Lung microvascular endothelial cell (primary cell): ENCODE measurements around the gene GCN1. TPM values are rescaled to one million over a fixed set of nuclear protein-coding genes. Genes with fewer than 3 reads are reported as not detected.

Experiments used
- DNase-seq, 2 donors: peaks; one replicate each; pipeline versions ENCODE4 v3.0.0 to v3.0.0-alpha.2; 2010; ENCODE audit warnings: low read depth in 2 of 2
- total RNA-seq: library from RNA; depleted of rRNA; stranded (reverse); fragments of >200 nt; gene quantifications from 2 replicates; pipeline ENCODE4 v1.2.1, GENCODE V29; 2014

GCN1 gene
- total RNA-seq, 1 donor from 2014 or later = 68.5 TPM

DNA sequence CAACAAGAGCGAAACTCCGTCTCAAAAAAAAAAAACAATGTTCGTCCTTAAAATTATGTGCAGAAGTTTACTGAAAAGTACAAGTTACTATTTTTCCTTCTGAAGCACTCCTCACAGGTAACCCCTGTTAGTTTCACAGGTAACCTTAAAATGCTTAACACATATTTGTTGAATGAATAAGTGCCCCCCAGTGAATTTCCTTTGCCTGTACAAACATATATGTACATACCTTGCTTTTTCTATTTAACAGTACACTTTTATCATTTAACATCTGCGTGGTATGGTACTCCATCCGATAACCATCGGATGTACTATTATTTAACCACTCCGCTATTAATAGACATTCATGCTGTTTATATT, 76.6 kb downstream of the GCN1 start:
- no peak for DNase-seq

DNA sequence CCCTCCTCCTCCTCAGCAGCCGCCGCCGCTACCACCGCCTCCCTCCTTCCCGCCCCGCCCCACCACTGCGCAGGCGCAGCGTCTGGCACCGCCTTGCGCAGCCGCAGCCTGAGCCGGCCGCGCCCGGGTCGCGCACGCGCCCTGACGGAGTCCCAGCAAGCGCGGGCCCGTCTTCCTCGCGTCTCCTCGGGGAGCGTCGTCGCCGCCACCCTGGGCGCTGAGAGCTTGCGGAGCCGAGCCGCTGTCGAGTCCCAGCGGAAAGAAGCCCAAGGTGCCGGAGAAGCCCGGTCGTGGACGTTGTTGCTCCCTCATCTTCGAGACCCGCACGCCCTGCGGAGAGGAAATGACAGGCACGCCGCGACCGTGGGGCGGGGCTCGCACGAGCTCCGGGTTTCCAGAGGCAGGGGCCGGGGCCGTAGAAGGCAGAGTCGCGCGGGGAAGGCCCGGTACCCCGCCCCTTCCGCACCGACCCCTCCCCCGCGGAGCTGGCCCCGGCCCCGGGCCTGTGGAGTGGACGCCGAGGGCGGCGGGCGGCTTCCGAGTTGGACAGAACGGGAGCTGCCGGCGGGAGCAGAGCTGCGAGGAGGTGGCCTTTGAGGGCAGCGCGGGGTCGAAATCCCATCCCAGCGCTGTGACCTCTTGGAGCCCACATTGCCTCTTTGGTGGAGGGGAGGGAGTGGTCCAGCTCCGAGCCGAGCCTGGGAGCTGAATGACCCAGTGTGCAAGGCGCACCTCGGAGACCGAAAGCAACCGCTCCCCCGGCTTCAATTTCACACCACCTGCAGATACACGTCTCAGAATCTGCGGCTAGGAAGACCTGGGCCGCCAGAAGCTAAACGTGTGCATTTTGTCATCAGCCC, 77.5 kb downstream of the GCN1 start:
- DNase-seq = peak; percentile 97 to 98

DNA sequence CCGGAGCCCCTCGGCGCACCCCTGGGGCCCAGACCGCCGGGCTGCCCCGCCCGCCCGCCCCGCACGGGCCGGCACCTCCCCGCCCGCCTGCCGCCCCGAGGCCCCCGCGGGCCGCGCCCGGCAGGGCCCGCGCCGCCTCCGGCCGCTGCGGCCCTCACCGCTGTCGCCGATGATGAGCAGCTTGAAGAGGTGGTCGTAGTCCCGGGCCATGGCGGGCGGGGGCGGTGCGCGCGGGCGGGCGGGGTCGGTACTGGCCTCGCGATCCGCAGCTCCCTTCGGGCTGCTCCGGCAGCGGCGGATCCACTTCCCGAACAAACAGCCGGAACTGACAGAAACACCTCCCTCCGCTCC, 78.1 kb downstream of the GCN1 start, which contains the start of gene RAB35:
TSS of gene RAB35 (minus strand) at position 313 of the 351 bp plus-strand sequence. CDS start at position 210, 103 bp downstream.
- DNase-seq = no peak

DNA sequence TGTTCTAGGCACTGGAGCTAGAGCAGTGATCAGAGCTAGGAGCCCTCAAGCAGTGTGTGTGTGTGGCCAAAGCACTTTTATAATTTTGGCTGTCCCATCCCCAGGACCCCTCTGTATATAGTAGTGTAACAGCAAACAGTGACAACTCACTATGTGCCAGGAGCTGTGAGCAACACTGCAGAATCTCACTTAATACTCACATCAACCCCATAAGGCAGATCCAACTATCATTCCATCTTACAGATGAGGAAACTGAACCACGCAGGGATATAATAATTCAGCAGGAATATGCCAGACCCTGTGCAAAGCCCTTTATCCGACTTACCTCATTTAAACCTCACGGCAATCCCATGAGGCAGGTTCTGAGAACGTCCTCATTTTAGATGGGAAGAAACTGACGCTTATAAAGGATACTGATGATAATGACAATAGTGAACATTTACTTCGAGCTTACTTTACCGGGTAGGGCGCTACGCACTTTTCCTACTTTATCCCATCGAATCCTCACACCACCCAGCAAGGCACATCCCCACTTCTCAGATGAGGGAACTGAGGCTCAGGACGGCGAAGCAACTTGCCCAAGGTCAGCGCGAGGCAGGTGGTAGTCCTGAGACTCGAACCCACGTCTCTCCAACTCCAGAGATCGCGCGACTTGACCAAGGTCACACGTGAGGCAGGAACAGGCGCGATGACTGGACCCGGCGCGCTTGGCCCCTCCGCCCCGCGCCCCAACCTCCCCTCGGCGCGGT, 78.6 kb downstream of the GCN1 start:
- DNase-seq = peak; percentile 63 to 70

DNA sequence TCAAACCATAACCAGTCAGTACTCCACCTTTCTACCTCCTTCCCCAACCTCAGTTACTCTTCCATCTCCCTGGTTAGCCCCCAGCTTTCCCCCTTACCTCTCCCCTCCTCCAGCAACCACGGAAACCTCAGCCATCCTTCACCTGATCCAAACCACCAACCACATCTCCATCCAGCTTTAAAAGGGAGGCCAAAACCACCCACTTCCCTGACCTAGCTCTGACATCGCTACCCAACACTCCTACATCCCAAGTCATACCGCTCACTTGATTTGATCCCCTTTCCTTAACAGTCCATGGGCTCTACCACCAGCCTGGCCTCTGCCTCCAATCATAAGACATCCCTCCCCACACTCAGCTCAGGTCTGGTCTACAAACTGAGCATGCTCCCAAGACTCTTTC, 79.4 kb downstream of the GCN1 start:
- DNase-seq = no peak

DNA sequence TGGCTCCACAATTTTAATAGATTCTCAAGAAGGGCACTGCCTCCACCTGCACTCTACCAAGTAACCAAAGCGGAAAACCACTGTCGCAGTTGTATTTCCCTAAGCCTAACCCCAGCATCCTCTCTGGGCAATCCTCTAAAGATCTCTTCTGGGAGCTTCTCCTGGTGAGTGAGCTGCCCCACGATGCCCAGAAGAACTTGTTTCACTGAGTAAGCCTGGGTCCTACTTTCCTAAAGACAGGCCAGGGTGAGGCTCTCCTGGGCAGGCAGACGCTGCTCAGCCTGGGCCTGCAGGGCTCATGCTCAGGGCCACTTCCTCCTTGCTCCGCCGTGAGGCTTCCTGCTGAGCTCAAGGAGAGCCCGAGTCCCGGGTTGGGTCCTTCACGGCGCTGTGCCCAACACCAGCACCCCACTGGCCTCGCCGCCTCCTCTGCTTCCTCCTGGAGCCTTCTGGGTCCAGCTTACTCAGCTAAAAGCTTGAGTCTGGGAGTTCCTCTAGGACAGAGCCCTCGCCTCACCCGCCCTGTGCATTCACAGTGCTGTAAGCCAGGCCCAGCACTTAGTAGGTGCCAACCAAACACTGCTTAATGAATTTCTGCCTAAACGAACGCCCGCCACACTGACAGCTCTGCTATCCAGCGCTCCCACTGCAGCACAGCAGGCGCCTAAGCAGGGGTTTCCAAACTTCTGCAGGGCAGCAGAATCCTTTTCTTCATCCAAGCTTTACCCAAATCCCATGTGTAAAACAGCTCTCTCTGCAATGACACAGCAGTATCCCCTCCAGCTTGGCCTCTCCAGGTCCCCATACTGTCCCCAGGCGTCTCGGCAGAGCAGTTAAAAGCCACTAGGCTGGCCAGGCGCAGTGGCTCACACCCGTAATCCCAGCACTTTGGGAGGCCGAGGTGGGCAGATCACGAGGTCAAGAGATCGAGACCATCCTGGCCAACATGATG, 83.7 kb downstream of the GCN1 start:
- peak in 1 of 2 donors; percentile 53 for DNase-seq

DNA sequence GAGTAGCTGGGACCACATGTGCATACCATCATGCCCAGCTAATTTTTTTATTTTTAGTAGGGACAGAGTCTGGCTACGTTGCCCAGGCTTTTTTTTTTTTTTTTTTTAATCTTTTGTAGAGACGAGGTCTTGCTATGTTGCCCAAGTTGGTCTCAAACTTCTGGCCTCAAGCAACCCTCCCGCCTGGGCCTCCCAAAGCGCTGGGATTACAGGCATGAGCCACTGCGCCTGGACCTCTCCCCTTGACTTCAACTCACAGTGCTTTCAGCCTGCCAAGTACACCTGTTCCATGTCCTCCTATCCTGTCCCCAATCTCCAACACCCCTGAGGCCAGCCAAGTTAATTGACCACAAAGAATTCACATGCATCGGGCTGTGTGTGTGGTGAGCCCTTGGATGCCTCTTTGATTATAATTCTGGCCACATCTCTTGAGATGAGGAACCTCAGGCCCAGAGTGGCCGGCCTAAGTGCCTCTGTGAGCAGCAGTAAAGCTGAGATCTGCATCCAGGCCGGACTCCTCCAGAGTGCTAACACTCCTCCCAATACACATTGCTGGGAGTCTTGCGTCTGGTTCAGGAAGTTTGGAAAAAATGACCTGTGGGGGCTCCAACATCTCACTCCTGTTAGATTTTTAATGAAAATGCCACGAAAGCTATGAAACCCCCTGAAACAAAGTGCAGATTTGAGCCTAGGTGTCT, 84.8 kb downstream of the GCN1 start:
- no peak for DNase-seq

DNA sequence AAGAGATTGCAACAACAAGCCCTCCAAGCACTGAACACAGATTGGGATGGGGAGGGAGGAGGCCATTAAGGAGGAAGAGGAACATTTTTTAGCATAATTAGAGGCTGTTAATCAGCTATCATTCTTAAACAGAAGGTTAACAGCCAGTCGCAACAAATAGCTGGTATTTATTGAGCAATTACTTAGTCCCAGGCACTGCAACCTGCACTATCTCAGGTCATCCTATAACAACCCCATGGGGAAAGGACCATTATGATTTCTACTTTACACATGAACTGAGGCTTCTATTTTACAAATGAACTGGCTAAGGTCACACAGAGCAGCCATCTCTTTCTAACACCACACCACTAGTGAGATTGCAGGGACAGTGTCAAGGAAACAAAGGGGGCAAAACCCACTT, 88.4 kb downstream of the GCN1 start:
- no peak for DNase-seq

DNA sequence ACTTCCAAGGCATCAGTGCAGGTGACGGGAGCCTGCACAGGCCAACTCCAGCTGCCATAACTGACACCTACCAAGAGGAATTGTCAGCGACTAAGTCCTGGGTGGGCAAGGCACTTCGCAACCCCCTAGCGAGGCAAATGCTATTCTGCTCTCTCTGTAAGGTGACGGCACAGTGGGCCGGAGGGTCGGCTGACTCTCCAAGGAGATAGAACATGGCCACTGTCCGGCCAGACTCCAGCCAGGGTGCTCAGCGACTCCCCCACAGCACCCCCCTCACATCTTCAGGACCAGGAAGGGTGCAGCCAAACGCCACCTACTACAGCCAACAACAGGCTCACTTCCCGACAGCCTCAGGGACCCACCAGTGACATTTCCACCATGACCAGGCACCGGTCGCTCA, 91.1 kb downstream of the GCN1 start:
- no peak for DNase-seq

DNA sequence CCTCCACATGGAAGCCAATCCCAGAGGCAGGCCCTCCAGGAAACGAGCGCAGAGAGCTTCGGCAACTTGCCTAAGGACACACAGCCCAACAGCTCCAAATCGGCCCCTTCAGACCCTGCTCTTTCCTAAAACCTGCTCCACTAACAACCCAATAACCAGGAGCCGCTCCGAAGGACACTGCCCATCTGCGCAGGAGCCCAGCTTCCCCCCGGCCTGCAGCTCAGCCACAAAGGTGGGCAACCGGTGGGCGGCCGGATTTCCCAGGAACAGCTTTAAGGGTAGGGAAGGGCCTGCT, 91.5 kb downstream of the GCN1 start:
- no peak for DNase-seq

DNA sequence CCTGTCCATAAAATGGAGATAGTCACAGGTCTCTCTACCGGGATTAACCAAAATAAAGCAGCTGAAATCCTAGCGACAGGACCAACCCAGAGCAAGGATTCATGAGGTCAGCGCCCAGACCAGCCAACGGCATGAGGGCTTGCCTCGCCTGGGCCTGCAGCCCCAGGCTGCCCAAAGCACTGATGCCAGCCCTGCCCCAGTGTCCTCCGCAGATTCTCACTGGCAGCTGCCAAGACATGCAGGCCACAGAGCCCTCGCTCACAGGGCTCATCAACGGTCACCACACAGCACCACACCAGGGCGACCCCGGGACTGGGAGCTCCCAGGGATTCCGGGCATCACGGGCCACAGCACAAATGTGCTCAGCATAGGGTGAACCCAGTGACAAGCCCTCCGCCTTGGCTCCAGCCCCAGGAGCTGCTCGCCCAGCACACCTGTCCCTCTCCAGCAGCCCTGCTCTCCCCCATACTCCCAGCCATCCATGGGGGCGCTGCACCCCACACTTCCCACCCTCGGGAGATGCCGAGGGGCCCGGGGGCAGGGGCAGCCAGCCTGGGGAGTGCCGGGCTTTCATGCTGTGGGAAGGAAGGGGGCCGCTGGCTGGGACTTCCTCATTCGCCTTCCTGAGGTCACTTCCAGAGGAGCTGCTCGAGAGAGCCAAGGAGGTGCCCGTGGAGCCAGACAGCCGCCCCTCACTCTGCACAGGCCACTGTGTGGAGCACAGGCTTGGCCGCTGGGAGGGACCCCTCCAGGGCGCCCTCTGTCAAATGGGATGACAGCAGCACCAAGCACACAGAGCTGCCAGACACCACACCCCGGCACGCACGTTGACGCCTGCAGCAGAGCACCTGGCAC, 92.1 kb downstream of the GCN1 start:
- no peak for DNase-seq

DNA sequence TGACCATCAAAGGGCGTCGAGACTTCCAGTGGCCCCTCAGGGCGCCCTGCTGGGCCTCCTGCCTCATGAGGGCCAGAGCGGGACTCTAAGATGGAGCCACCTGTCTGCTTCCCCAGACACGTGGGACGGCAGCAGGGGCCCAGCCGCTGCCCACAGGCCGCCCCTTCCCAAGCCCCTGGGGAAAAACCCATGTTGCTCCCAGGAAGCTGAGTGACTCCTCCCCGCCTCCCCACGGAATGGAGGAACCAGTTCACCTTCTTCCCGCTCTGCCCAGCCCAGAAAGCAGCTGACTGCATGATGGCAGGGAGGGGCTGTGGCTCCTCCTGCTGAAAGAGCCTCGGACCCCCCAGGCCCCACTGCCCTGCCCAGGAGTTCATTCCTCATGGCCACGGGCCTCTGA, 92.9 kb downstream of the GCN1 start:
- DNase-seq = no peak

DNA sequence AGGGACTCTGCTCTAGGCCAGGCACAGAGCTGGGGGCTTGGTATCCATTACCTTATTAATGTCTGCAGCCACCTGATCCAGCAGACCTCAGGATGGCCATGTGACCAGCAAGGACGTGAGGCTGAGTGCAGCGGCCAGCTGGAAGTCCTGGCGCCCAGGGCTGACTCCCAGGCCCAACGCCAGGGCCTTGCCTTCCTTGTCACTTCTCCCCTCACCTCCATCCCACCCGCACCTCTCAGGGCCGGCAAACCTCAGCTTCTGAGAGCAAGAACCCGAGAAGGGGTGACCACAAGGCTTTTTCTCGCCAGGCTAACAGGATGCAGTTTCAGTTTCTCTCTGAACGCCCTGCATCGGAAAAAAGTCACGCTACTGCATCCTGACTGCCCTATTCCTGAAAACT, 93.3 kb downstream of the GCN1 start:
- peak in 1 of 2 donors; percentile 16 for DNase-seq

DNA sequence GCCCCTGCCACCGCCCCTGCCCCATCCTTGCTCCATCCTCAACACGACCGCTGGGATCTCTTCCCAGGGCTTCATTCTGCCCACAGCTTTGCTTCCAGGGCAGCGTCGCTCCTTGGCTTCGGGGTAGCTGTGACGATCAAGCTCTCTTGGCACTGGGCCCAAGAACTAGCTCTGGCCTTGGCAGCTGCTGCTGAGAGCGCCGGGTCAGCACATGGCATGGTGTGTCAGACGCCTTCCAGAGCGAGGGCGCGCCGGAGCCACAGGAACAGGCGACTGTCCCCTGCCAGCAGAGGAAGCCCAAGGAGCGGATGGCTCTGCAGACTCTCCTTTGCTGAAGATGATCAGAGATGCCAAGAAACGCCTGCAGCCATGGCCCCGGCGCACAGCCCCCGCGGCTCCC, 93.9 kb downstream of the GCN1 start:
- peak in 1 of 2 donors; percentile 78 for DNase-seq

DNA sequence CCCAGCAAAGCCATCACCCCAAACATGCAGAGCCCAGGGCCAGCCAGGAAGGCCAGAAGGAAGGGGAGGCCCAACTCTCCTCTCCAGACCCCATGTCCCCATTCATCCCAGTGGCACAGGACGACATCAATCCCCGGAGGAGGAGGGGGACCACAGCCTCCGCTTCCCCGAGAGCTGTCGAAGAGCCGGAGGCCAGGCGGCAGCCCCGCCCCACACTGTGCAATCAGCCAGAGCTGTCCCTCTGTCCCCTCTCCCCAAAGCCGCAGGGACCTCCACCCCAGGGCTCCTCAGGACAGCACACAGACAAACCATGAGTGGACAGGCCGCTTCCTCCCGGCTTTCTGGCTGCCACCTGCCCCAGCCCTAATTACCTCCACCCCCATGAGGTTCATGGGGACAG, 94.8 kb downstream of the GCN1 start:
- DNase-seq = no peak

DNA sequence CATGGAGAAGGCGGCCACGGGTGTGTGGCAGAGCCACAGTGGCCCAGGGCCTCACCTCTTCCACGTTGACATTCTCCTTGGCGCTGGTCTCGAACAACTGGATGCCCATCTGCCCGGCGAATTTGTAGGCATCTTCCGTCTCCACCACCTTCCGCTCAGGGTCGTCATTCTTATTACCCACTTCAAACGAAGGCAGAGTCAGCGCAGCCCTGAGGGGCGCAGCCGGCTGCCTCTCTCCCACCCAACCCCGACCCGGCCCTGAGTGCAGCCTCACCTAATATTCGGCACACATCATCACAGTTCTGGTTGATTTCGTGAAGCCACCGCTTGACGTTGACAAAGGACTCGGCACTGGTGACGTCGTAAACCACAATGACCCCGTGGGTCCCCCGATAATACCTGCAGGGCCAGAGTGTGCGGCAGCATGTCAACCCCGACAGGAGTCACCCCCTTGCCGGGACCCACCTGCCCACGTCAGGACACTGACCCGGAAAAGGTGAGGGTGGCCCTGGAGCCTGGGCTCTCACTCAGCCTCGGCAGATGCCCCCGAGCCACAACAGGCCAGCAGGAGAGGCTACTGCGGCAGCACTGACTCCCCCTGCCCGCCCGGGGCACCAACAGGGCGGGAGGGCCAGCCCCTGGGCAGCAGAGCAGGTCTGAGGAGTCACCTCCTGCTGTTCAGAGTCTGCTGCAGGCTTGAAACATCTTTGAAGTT, 95.6 kb downstream of the GCN1 start:
- no peak for DNase-seq

DNA sequence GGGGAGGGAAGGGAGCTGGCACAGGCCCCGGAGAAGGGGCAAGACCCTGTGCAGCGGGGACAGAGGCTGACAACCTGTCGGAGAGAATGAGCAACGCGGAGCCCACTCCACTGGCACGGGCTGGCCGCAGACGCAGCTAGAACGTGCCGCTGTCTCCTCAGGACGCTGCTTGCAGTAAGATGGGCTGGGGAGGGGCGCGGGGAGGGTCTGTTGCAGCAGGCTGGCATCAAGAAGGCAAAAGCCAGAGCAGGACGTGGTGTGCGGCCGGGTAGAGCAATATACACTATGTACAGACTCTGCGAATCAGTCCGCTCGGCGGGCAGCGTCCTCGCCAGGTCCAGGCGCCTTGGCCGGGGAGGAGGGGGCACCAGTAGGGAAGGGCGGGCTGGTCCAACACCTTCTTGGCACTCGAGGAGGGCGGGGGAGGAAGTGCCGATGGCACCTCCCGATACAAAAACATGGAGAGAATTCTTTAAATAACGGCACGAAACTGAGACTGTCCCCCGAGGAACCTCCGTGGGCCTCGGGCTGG, 97.8 kb downstream of the GCN1 start:
- DNase-seq = no peak

DNA sequence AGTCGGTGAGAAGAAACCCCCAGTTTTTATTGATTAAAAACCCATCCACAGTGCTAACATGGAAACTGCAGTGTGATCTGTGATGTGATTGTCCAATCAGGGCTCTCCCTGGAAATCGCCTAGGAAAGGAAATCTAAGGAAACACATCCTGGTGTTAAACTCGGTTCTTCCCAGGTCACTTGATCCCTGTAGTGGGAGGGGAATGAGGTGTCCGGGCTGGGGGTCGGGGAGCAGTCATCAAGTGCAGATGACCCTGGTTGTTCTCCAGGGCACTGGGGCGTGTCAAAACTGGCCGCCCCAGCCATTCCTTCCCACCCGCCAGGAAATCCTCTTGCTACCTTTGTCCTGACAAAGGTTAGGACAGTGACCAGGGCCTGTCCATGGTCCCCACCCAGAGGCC, 98.8 kb downstream of the GCN1 start:
- no peak for DNase-seq

DNA sequence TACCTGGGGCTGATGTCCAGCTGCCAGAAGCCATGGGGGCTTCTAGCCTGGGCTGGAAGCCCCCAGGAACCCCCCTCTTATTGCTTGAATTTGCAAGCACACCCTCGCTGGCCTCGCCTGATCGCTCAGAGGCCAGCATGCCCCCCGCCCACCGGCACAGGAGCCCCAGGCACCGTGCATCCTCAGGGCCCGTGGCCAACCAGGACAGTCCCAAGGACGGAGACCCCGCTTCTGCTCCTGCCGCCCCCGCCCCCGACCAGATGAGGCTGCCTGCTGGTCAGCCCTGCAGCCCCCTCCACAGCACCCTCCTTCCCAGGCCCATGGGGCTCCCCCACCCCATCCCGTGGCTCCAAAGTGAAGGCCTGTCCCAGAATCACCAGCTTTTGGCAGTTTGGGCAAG, 99.2 kb downstream of the GCN1 start:
- DNase-seq = no peak

DNA sequence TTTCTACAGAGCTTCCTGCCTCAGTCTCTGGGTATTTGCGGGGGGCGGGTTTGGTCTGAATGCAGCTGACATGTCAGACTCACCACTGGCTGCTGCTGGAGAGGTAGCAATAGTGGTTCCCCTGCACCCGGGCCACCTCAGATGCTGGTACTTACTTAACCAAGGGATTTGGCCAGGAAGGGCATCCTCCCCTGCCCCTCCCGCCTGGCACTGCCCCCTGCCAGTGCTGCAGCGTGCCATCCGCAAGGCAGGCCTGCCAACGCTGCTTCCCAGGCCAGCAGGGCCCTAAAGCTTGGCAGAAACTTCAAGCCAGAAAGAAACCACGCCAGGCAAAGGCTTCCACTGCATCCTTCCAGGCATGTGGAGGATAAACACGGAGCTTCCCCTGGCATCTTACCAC, 100.0 kb downstream of the GCN1 start:
- DNase-seq = no peak
